SK-N-SH (cell line): ENCODE results near the gene HOXD10. TPM values are rescaled to one million over a fixed set of nuclear protein-coding genes. Genes with fewer than 3 reads are reported as not detected.

Experiments used
- CTCF ChIA-PET: fragments of 300-600, 350-600 bp; formaldehyde crosslinking; extraction: SDS; loops from one replicate; lab custom pipeline; 2021; lab: Yijun Ruan, JAX
- POLR2A ChIA-PET: fragments of 350-600 bp; sonication (Branson Sonifier 250); formaldehyde crosslinking; extraction: SDS; loops from one replicate; lab custom pipeline; 2020; ENCODE audit warnings: antibody characterized with exemption, inconsistent platforms; lab: Yijun Ruan, JAX
- DNase-seq: peaks from one replicate; pipeline ENCODE4 v3.0.0; 2012
- H2AFZ ChIP-seq: fragments of 200-600 bp; sonication (generic); 2 replicates; pipeline ENCODE4 v1.8.1; 2016; ENCODE audit warnings: antibody characterized with exemption, mild to moderate bottlenecking, low read depth
- H3F3A ChIP-seq: fragments of 200-600 bp; sonication (generic); replicated peaks from 2 replicates; pipeline ENCODE3; 2016; ENCODE audit warnings: antibody characterized with exemption, mild to moderate bottlenecking; ENCODE audit not compliant: insufficient read depth
- H3K27ac ChIP-seq, 2 experiments: fragments of 200-500 bp in 1 of 2; fragments of 200-600 bp in 1 of 2; sonication (Bioruptor generic) in 1 of 2; sonication (generic), shearing (Covaris generic) in 1 of 2; 2 replicates each; pipeline versions ENCODE4 v1.5.1 to v1.6.1; 2014 to 2016; ENCODE audit warnings: low read depth in 2 of 2, inconsistent platforms in 1 of 2, low read length in 1 of 2, mild to moderate bottlenecking in 1 of 2, mixed read lengths in 1 of 2
- H3K27me3 ChIP-seq: fragments of 200-600 bp; sonication (generic), shearing (Covaris generic); 2 replicates; pipeline ENCODE4 v1.6.1; 2016; ENCODE audit warnings: mixed run types; ENCODE audit not compliant: insufficient read depth
- H3K36me3 ChIP-seq, 2 experiments: fragments of 200-500 bp in 1 of 2; fragments of 200-600 bp in 1 of 2; sonication (Bioruptor generic) in 1 of 2; sonication (generic) in 1 of 2; replicated peaks in 1 of 2; 2 replicates each; pipeline versions ENCODE3 to v1.5.1; 2014 to 2016; ENCODE audit warnings: low read length in 1 of 2, mild to moderate bottlenecking in 1 of 2; ENCODE audit not compliant: insufficient read depth in 2 of 2, control insufficient read depth in 1 of 2
- H3K4me1 ChIP-seq, 2 experiments: fragments of 200-500 bp in 1 of 2; fragments of 200-600 bp in 1 of 2; sonication (Bioruptor generic) in 1 of 2; sonication (generic), shearing (Covaris generic) in 1 of 2; 2 replicates each; pipeline versions ENCODE4 v1.5.1 to v1.6.1; 2014 to 2016; ENCODE audit warnings: low read depth in 1 of 2, low read length in 1 of 2, mixed run types in 1 of 2; ENCODE audit not compliant: insufficient read depth in 2 of 2, control insufficient read depth in 1 of 2
- H3K4me2 ChIP-seq: fragments of 200-600 bp; sonication (generic), shearing (Covaris generic); 2 replicates; pipeline ENCODE4 v1.6.1; 2017; ENCODE audit warnings: mixed run types
- H3K4me3 ChIP-seq, 2 experiments: fragments of 200-500 bp in 1 of 2; fragments of 200-600 bp in 1 of 2; sonication (Bioruptor generic) in 1 of 2; sonication (generic), shearing (Covaris generic) in 1 of 2; 2 replicates each; pipeline versions ENCODE4 v1.5.1 to v1.8.1; 2014 to 2016; ENCODE audit warnings: low read depth in 2 of 2, inconsistent platforms in 1 of 2, low read length in 1 of 2, mild to moderate bottlenecking in 1 of 2, mixed read lengths in 1 of 2, moderate library complexity in 1 of 2
- H3K79me2 ChIP-seq: fragments of 200-600 bp; sonication (generic); 2 replicates; pipeline ENCODE4 v1.8.1; 2017; ENCODE audit warnings: mild to moderate bottlenecking; ENCODE audit not compliant: insufficient read depth
- H3K9ac ChIP-seq: fragments of 200-600 bp; sonication (generic); 2 replicates; pipeline ENCODE4 v1.6.1; 2017; ENCODE audit warnings: mixed run types
- H3K9me2 ChIP-seq: fragments of 200-600 bp; sonication (generic); 2 replicates; pipeline ENCODE4 v1.6.1; 2017; ENCODE audit warnings: mixed run types
- H3K9me3 ChIP-seq: fragments of 200-600 bp; sonication (generic); 2 replicates; pipeline ENCODE4 v1.6.1; 2017; ENCODE audit warnings: mixed run types, mild to moderate bottlenecking, moderate library complexity
- H4K20me1 ChIP-seq: fragments of 200-600 bp; sonication (generic); 2 replicates; pipeline ENCODE4 v1.6.1; 2017; ENCODE audit warnings: mild to moderate bottlenecking, mixed run types; ENCODE audit not compliant: insufficient read depth
- CHD2 ChIP-seq: fragments of 150-350 bp; IDR thresholded peaks from 2 replicates; pipeline ENCODE4 v1.6.1; 2018; ENCODE audit warnings: low read length; ENCODE audit not compliant: partially characterized antibody
- CTCF ChIP-seq: fragments of 200-600 bp; sonication (generic); IDR thresholded peaks from 2 replicates; pipeline ENCODE4 v1.6.1; 2017; ENCODE audit warnings: antibody characterized with exemption, mild to moderate bottlenecking, moderate library complexity
- ELF1 ChIP-seq: IDR thresholded peaks from 2 replicates; pipeline ENCODE4 v1.4.0; 2012
- FOXJ3 ChIP-seq: sonication (generic); formaldehyde crosslinking; IDR thresholded peaks from 2 replicates; pipeline ENCODE4 v1.5.1; 2020; ENCODE audit warnings: mild to moderate bottlenecking, missing genetic modification reagents
- NFIC ChIP-seq: IDR thresholded peaks from 2 replicates; pipeline ENCODE4 v1.4.0; 2012; ENCODE audit warnings: borderline replicate concordance
- PBX3 ChIP-seq: IDR thresholded peaks from 2 replicates; pipeline ENCODE4; 2012
- RAD21 ChIP-seq: IDR thresholded peaks from 2 replicates; pipeline ENCODE4 v1.6.1; 2012; ENCODE audit warnings: mild to moderate bottlenecking, low read length
- RCOR1 ChIP-seq: fragments of 150-350 bp; IDR thresholded peaks from 2 replicates; pipeline ENCODE4 v1.6.1; 2017; ENCODE audit warnings: antibody characterized with exemption, low read length
- RXRA ChIP-seq: IDR thresholded peaks from 2 replicates; pipeline ENCODE4 v1.4.0; 2012; ENCODE audit warnings: low read depth, mild to moderate bottlenecking, borderline replicate concordance
- TEAD4 ChIP-seq: IDR thresholded peaks from 2 replicates; pipeline ENCODE4 v1.4.0; 2012; ENCODE audit warnings: mild to moderate bottlenecking, borderline replicate concordance; ENCODE audit not compliant: insufficient read depth
- USF1 ChIP-seq: IDR thresholded peaks from 2 replicates; pipeline ENCODE4 v1.4.0; 2012; ENCODE audit warnings: low read depth, borderline replicate concordance
- USF2 ChIP-seq: fragments of 150-350 bp; IDR thresholded peaks from 2 replicates; pipeline ENCODE4 v1.6.1; 2017; ENCODE audit warnings: antibody characterized with exemption, low read length, low read depth, borderline replicate concordance
- YY1 ChIP-seq: IDR thresholded peaks from 2 replicates; pipeline ENCODE4 v1.4.0; 2012; ENCODE audit warnings: low read depth, mild to moderate bottlenecking
- WGBS: methylation state at CpG from one replicate; pipeline ENCODE4 v1.1.6; 2017; ENCODE audit warnings: low lambda C conversion rate; 5-methylcytosine and 5-hydroxymethylcytosine counted together
- polyA plus RNA-seq, 3 experiments: library from polyadenylated mRNA; depleted of rRNA; stranded (reverse); fragments of >200 nt; gene quantifications; 2 replicates each; pipeline ENCODE4 v1.2.3, GENCODE V29; 2012
- TF ChIP-seq, protein P1 (sequence below): IDR thresholded peaks from 2 replicates; pipeline ENCODE4 v1.4.0; 2012; ENCODE audit warnings: low read depth, borderline replicate concordance
- TF ChIP-seq, protein P2 (sequence below): fragments of 150-350 bp; IDR thresholded peaks from 2 replicates; pipeline ENCODE4 v1.6.1; 2016; ENCODE audit warnings: mild to moderate bottlenecking, low read depth, low read length

The HOXD10 gene
- polyA plus RNA-seq, 1 of the 3 experiments (the other 2 are of a cell fraction): 0.10 TPM

- no peaks in the 10 kb centered on the region for H3K36me3 ChIP-seq
- H2AFZ ChIP-seq: no peak overlapping the region
- no peak overlapping the region for H3K9ac ChIP-seq
- whole genome bisulfite sequencing: 41% methylated on average over 7 of the region's 7 CpGs
- peaks cover 70% of the 10 kb centered on the region for H3K27me3 ChIP-seq
- TF ChIP-seq USF1: no peak
- H3F3A ChIP-seq: peaks cover 3% of the 10 kb centered on the region
- ChIA-PET CTCF (interaction anchor here (0.5 to 17.7 kb wide), 43 partner anchors 8 to 1638 kb away, joined by 3 to 264 read pairs (median 4); partner anchors contain the start of genes EVX2, HOXD12, HOXD13 and HOXD9), POLR2A (interaction anchor here (0.7 to 1.1 kb wide), 2 partner anchors 26 to 527 kb away, joined by 3 to 4 read pairs; no protein-coding TSS in a partner anchor)
- no peaks in the 10 kb centered on the region for H3K79me2 ChIP-seq
- H3K4me3 ChIP-seq: peak overlapping the region in 1 of 2 experiments; percentile 19; a peak in 1 of 4 replicates
- no peaks in the 10 kb centered on the region for H3K9me2 ChIP-seq
- DNase-seq: no peak
- no peak overlapping the region for H3K27ac ChIP-seq
- no peaks in the 10 kb centered on the region for H4K20me1 ChIP-seq
- H3K4me2 ChIP-seq: peak overlapping the region; percentile 39
- peaks cover 0 to 4% of the 10 kb centered on the region in 2 experiments; a peak in 2 of 4 replicates for H3K4me1 ChIP-seq
- no peaks in the 10 kb centered on the region for H3K9me3 ChIP-seq
These were observed 5.9 kb upstream of the HOXD10 start for GRCh38 chr2:176110415-176111308.

DNA sequence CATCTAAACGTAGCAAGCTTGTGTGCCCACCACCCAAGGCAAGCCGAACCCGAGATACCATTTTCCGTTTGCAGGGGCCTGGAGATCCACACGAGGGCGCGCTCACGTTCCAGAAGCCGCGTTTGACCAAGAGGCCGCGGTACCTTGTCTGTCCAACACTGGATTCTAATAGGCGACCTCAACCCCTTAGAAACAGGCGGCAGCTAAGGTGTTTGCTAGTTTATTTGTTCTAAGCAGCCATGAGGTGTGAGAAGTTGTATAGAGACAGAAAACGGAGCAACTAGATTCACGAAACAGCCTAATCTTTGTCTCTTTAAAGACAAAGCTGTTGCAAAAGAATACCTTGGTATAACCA lies 5.3 kb upstream of the HOXD10 start:
- WGBS: 2% methylated on average over 16 of the region's 16 CpGs
- no peaks in the 10 kb centered on the region for H3K9me3 ChIP-seq
- H3K4me2 ChIP-seq: peak overlapping the region; percentile 39
- H3K4me1 ChIP-seq: peaks cover 0 to 4% of the 10 kb centered on the region in 2 experiments; a peak in 2 of 4 replicates
- H3K4me3 ChIP-seq: peak overlapping the region in 1 of 2 experiments; percentile 19; a peak in 1 of 4 replicates
- CTCF ChIA-PET: interaction anchor here (0.5 to 17.7 kb wide), 44 partner anchors 9 to 1083 kb away, joined by 3 to 264 read pairs (median 4); partner anchors contain the start of genes EVX2, HOXD12, HOXD13 and HOXD9
- POLR2A ChIA-PET: interaction anchor here (0.7 to 1.1 kb wide), 2 partner anchors 26 to 526 kb away, joined by 3 to 4 read pairs; no protein-coding TSS in a partner anchor
- H3K36me3 ChIP-seq: no peaks in the 10 kb centered on the region
- H3K9me2 ChIP-seq: no peaks in the 10 kb centered on the region
- H4K20me1 ChIP-seq: no peaks in the 10 kb centered on the region
- H3K27me3 ChIP-seq: peaks cover 70% of the 10 kb centered on the region
- no peak overlapping the region for H3K27ac ChIP-seq
- peak; percentile 88 for DNase-seq
- peaks cover 3% of the 10 kb centered on the region for H3F3A ChIP-seq
- H3K9ac ChIP-seq: no peak overlapping the region
- H3K79me2 ChIP-seq: no peaks in the 10 kb centered on the region
- no peak overlapping the region for H2AFZ ChIP-seq
- no peak for TF ChIP-seq RXRA
- TF ChIP-seq USF1: no peak
- 0 out of 2 replicates have a peak, but pooled peaks have one; percentile 11 for TF ChIP-seq RCOR1
- no peak for TF ChIP-seq USF2
- TF ChIP-seq RAD21: peak; percentile 65
- TF ChIP-seq YY1: no peak
- no peak for TF ChIP-seq NFIC
- TF ChIP-seq FOXJ3 (CRISPR knock-in tag): no peak
- no peak for TF ChIP-seq PBX3
- TF ChIP-seq CTCF: peak; percentile 90
- TF ChIP-seq, protein P1, sequence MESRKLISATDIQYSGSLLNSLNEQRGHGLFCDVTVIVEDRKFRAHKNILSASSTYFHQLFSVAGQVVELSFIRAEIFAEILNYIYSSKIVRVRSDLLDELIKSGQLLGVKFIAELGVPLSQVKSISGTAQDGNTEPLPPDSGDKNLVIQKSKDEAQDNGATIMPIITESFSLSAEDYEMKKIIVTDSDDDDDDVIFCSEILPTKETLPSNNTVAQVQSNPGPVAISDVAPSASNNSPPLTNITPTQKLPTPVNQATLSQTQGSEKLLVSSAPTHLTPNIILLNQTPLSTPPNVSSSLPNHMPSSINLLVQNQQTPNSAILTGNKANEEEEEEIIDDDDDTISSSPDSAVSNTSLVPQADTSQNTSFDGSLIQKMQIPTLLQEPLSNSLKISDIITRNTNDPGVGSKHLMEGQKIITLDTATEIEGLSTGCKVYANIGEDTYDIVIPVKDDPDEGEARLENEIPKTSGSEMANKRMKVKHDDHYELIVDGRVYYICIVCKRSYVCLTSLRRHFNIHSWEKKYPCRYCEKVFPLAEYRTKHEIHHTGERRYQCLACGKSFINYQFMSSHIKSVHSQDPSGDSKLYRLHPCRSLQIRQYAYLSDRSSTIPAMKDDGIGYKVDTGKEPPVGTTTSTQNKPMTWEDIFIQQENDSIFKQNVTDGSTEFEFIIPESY: no peak
- peak; percentile 29 for TF ChIP-seq CHD2
- TF ChIP-seq, protein P2, sequence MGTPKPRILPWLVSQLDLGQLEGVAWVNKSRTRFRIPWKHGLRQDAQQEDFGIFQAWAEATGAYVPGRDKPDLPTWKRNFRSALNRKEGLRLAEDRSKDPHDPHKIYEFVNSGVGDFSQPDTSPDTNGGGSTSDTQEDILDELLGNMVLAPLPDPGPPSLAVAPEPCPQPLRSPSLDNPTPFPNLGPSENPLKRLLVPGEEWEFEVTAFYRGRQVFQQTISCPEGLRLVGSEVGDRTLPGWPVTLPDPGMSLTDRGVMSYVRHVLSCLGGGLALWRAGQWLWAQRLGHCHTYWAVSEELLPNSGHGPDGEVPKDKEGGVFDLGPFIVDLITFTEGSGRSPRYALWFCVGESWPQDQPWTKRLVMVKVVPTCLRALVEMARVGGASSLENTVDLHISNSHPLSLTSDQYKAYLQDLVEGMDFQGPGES: no peak
- no peak for TF ChIP-seq ELF1
- no peak for TF ChIP-seq TEAD4
